Progenitor cell of endocrine pancreas (in vitro differentiated cells): ENCODE measurements around the gene MROH7. TPM values are rescaled to one million over a fixed set of nuclear protein-coding genes. Genes with fewer than 3 reads are reported as not detected.

ENCODE experiments used
- DNase-seq: peaks from one replicate; pipeline ENCODE4 v3.0.0; 2021; ENCODE audit warnings: low spot score; ENCODE audit not compliant: unreplicated experiment
- H3K27ac Mint-ChIP-seq: 2 replicates; pipeline ENCODE4 v1.8.0; 2021; ENCODE audit warnings: mild to moderate bottlenecking, moderate library complexity, mixed read lengths
- H3K27me3 Mint-ChIP-seq: 2 replicates; pipeline ENCODE4 v1.8.0; 2021; ENCODE audit warnings: mixed read lengths
- H3K36me3 Mint-ChIP-seq: 2 replicates; pipeline ENCODE4 v1.8.0; 2022; ENCODE audit warnings: mixed read lengths; ENCODE audit not compliant: insufficient read depth
- H3K4me1 Mint-ChIP-seq: 2 replicates; pipeline ENCODE4 v1.8.0; 2021; ENCODE audit warnings: low read depth, mixed read lengths
- H3K4me3 Mint-ChIP-seq: 2 replicates; pipeline ENCODE4 v1.8.0; 2021; ENCODE audit warnings: low read depth, mild to moderate bottlenecking, moderate library complexity, mixed read lengths
- H3K9me3 Mint-ChIP-seq: 2 replicates; pipeline ENCODE4 v1.8.0; 2021; ENCODE audit warnings: low read depth, mixed read lengths
- total RNA-seq: library from RNA; stranded (reverse); gene quantifications from 2 replicates; pipeline ENCODE4 v1.2.1, GENCODE V29; 2021
- TF ChIP-seq, protein P1 (sequence below): fragments of 200-600 bp; sonication (generic); IDR thresholded peaks from one replicate; pipeline ENCODE4 v1.5.0; 2021; ENCODE audit warnings: antibody characterized with exemption, mild to moderate bottlenecking; ENCODE audit not compliant: unreplicated experiment

The MROH7 gene
- total RNA-seq, 1 donor from 2014 or later: 0.50 TPM

DNA sequence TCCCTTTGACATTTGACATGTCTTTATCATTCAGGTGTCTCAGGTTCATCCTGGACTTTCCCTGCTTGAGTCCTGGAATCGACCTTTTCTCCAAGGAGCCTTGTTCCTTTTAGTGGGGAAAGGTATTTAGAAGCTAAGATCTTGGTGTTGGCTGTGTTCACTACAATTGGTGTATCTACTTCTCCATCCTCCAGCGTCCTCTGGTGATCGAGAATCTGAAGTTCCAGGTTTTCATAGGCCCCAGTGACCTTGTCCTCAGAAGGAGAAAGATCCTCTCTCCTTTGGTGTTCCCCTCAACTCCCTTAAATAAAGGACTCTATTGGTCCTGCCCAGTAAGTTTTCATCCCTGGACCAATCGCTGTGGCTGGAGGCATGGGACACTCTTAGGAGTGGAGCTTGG lies 22.1 kb downstream of the MROH7 start:
- H3K27ac Mint-ChIP-seq: peak overlapping the region; percentile 31
- peaks cover 3% of the 10 kb centered on the region for H3K9me3 Mint-ChIP-seq

DNA sequence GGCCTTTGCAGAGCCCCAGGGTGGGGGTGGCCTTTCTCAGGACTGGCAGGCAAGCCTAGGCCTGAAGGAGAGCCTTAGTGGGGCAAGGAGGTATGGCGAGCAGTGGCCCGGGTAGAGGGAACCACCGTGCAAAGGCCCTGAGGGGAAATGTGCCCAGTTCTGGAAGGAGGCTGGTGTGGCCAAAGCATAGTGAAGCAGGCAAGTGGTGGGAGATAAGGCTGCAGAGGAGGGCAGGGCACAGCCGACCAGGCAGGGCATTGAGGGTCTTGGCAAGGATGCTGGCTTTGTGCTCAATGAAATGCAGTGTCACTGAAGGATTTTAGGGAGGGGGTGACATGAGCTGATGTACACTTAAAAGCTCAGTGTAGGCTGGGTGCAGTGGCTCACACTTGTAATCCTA lies 22.8 kb downstream of the MROH7 start:
- peaks cover 3% of the 10 kb centered on the region for H3K9me3 Mint-ChIP-seq
- no peaks in the 10 kb centered on the region for H3K36me3 Mint-ChIP-seq
- H3K27ac Mint-ChIP-seq: no peak overlapping the region
- no peak for DNase-seq
- TF ChIP-seq, protein P1, sequence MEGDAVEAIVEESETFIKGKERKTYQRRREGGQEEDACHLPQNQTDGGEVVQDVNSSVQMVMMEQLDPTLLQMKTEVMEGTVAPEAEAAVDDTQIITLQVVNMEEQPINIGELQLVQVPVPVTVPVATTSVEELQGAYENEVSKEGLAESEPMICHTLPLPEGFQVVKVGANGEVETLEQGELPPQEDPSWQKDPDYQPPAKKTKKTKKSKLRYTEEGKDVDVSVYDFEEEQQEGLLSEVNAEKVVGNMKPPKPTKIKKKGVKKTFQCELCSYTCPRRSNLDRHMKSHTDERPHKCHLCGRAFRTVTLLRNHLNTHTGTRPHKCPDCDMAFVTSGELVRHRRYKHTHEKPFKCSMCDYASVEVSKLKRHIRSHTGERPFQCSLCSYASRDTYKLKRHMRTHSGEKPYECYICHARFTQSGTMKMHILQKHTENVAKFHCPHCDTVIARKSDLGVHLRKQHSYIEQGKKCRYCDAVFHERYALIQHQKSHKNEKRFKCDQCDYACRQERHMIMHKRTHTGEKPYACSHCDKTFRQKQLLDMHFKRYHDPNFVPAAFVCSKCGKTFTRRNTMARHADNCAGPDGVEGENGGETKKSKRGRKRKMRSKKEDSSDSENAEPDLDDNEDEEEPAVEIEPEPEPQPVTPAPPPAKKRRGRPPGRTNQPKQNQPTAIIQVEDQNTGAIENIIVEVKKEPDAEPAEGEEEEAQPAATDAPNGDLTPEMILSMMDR: no peak
- no peak overlapping the region for H3K4me3 Mint-ChIP-seq
- no peaks in the 10 kb centered on the region for H3K4me1 Mint-ChIP-seq
- no peaks in the 10 kb centered on the region for H3K27me3 Mint-ChIP-seq

More for the DNA sequence above, 22.1 kb downstream of the MROH7 start:
- H3K36me3 Mint-ChIP-seq: no peaks in the 10 kb centered on the region
- TF ChIP-seq, protein P1: no peak
- H3K27me3 Mint-ChIP-seq: no peaks in the 10 kb centered on the region
- H3K4me3 Mint-ChIP-seq: no peak overlapping the region
- DNase-seq: no peak
- no peaks in the 10 kb centered on the region for H3K4me1 Mint-ChIP-seq

DNA sequence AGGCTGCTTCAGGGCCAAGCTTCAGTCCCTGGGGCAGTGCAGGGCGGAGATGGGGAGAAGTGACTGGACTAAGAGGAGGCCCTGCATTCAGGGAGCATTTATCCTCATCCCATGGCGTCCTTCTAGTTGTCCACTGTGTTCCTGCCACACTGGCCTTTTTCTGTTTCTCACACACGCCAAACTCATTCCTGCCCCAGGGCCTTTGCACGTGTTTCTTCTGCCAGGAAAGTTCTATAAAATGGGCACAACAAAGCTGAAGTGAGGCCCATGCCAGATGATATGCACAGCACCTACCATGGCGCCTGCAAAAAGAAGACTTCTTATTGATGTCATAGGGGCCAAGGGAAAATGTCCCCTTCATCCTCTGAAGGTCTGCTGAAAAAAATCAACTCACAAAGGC lies 24.3 kb downstream of the MROH7 start:
- Mint-ChIP-seq H3K4me3 (no peak overlapping the region), H3K9me3 (no peaks in the 10 kb centered on the region), H3K27me3 (no peaks in the 10 kb centered on the region), H3K27ac (no peak overlapping the region), H3K36me3 (no peaks in the 10 kb centered on the region), H3K4me1 (no peaks in the 10 kb centered on the region)
- no peak for DNase-seq
- TF ChIP-seq, protein P1: no peak

DNA sequence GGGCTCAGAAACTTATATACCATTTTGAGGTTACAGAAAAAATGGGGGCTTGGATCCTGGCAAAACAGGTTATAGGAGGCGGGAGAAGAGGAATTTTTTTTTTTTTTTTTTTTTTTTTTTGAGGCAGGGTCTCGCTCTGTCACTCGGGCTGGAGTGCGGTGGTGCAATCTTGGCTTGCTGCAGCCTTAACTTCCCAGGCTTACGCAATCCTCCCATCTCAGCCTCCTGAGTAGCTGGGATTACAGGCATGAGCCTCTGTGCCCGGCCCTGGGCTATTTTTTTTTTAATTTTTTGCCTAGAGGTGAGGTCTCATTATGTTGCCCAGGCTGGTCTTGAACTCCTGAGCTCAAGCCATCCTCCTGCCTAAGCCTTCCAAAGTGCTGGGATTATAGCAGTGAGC lies 24.7 kb downstream of the MROH7 start:
- Mint-ChIP-seq H3K4me1 (no peaks in the 10 kb centered on the region), H3K4me3 (no peak overlapping the region), H3K27ac (no peak overlapping the region), H3K9me3 (no peaks in the 10 kb centered on the region), H3K27me3 (no peaks in the 10 kb centered on the region), H3K36me3 (no peaks in the 10 kb centered on the region)
- no peak for DNase-seq
- TF ChIP-seq, protein P1: no peak

DNA sequence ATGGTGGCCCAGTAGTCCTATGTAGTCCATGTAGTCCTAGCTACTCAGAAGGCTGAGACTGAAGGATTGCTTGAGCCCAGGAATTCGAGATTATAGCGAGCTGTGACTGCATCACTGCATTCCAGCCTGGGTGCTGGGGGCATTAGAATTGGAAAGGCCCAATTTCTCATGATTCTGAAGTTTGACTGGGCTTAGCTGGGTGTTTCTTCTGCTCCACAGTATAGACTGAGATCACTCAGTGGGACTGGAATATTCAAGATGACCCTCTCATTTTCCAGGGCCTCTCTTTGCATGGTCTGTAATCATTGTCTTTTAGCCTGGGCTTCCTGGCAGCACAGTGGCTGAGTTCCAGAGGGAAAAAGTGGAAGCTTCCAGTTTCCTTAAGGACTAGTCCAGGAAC lies 26.2 kb downstream of the MROH7 start:
- Mint-ChIP-seq H3K36me3 (no peaks in the 10 kb centered on the region), H3K4me1 (no peaks in the 10 kb centered on the region), H3K4me3 (no peak overlapping the region), H3K9me3 (no peaks in the 10 kb centered on the region), H3K27me3 (no peaks in the 10 kb centered on the region), H3K27ac (no peak overlapping the region)
- TF ChIP-seq, protein P1: no peak
- DNase-seq: no peak

DNA sequence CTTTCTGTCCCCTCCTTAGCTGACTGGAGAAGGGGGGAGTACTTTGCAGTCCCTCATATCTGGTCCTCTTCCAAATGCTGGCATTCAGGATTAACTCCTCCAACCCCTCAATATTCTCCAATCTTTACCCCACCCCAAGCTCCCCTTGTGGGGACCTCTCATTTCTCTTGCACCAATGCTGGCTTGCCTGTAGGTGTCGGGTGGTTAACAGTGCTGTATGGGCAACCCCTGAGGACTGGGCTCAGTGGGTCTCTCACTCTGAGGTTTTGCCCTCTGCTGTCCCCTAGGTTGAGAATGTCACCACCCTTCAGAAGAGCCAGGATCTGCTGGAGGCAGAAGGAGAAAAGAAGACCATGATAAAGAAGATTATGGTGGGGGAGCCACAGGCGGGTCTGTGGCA lies 27.0 kb downstream of the MROH7 start:
- no peaks in the 10 kb centered on the region for H3K36me3 Mint-ChIP-seq
- H3K4me3 Mint-ChIP-seq: no peak overlapping the region
- H3K27me3 Mint-ChIP-seq: no peaks in the 10 kb centered on the region
- H3K4me1 Mint-ChIP-seq: no peaks in the 10 kb centered on the region
- H3K27ac Mint-ChIP-seq: no peak overlapping the region
- TF ChIP-seq, protein P1: no peak
- no peak for DNase-seq
- no peaks in the 10 kb centered on the region for H3K9me3 Mint-ChIP-seq
